ENCODE data around the gene FOXI2.

Gene FOXI2

DNA sequence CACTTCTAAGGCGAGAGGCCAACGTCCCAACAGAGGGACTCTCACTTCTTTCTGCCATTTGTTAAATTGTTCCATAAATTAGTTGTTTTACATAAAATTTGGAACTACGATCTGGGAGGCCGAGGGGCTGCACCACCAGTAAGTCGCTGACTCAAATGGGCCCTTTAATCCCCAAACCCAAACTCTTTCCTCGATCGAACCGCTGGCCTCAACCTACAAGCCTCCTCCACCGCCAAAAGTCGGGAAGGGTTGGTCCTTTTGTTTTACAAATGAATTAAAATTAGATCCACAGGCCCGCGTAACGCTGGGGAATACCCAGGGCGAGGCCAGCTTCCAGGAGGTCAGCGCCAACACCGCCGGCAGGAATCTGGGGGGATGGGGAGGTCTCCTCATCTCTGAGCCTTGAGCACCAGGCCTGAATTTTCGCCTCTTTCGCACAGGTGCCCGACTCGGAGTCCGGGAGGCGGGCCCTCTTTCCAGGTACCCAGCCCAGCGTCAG is 1.2 kb upstream of the FOXI2 start:
- TF ChIP-seq ZNF274 (IDR thresholded peaks at IDR 0.05; ENCODE audit: low read depth, low read length): no peak
- no peak overlapping the region for H3K4me3 ChIP-seq (ENCODE audit: low read length)

DNA sequence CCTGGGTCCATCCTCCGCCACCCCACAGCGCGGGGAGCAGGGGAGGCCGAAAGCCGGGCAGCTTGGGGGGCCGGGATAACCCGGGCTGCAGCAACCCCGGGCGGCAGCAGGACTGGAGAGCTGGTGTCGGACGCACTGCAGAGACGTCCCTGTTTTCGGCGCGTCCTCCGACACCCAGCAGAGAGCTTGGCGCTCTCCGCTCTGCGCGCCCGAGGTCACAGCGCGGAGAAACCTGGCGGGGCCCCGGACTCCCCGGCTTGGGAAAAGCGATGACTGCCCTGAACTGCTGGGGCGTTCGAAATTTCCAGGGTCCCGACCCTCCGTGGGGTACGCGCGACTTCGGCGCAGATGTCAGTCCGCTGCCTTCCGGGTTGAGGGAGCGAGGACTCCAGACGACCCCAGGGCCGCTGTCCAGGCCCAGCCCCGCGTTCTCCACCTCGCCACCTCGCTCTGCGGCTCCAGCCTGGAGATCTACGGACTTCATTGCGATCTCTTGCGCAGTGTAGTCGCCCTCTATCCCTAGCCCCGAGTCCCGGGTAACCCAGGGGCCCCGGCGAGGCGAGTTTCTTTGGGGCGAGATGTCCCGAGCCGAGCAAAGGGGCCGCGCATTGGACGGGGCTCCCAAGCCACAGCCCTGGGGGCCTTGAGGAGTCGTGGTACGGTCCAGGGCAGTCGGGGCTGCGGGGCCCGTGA is 617 bp upstream of the FOXI2 start:
- no peak for TF ChIP-seq ZNF274 (IDR thresholded peaks at IDR 0.05; ENCODE audit: low read depth, low read length)
- no peak overlapping the region for H3K4me3 ChIP-seq (ENCODE audit: low read length)

DNA sequence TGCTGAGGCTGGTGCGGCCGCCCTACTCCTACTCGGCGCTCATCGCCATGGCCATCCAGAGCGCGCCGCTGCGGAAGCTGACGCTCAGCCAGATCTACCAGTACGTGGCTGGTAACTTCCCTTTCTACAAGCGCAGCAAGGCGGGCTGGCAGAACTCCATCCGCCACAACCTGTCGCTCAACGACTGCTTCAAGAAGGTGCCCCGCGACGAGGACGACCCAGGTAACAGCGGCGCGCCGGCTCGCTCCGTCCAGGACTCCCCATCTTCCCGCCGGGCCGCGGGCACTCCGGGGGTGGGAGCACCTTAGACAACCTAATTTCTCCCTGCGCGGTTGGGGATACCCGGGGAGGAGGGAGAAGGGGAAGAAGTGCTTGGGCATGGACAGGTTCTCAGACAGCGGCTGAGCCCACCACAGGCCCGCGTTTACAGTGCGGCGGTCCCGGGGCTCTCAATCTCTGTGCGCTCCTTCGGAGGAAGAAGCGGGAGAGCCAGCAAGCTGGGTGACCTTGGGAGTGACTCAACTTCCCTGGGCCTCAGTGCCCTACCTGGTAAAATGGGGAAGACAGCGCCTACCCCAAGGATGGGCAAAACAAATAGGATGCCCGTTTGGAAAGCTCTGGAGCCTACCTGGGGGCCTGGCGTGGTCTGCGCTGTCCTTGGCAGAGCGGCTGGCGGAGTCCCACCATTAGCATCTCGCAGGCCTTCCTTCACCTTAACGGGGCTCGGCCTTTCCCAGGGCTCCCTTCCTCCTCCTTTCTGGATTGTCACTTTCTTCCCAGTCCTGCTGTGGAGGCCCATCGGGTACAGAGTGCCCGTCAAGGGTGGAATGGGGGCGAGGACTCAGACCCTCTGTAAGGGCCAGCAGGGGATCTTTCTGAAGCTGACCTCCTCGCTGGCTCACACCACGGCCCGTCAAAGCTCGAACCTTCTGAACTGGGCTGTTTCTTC is 852 bp downstream of the FOXI2 start:
- no peak for TF ChIP-seq ZNF274 (IDR thresholded peaks at IDR 0.05; ENCODE audit: low read depth, low read length)
- no peak overlapping the region for H3K4me3 ChIP-seq (ENCODE audit: low read length)

DNA sequence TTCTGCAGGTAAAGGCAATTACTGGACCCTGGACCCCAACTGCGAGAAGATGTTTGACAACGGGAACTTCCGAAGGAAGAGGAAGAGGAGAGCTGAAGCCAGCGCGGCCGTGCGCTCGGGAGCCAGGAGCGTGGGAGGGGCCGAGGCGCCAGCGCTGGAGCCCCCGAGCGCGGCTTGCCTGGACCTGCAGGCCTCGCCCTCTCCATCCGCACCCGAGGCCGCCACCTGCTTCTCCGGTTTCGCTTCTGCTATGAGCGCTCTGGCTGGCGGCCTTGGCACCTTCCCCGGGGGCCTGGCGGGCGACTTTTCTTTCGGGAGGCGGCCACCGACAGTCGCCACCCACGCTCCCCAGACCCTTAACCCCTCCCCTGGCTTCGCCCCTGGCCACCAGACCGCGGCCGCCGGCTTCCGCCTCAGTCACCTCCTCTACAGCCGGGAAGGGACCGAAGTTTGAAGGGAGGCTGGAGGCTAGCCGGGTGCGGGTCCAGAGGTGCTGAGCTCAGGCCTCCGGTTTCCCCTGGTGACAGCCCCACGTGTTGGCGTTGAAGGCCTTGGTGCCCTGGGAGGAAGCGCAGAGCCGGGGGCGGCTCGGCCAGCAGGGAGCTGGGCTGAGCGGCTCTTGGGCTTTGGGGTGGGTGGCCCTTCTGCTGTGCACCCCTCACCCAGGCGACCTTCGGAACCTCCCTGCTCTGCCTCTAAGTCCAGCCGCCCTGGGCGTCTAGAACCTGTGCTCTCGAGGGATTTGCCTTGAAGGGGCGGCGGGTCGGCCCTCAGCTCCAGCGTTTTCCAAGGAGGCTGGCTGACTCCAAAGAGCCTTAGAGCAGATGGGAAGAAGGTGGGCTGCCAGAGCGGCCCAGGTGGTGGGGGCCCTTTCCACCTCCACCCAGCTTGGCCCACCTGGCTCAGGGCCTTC is 1.8 kb downstream of the FOXI2 start:
- no peak for TF ChIP-seq ZNF274 (IDR thresholded peaks at IDR 0.05; ENCODE audit: low read depth, low read length)
- H3K4me3 ChIP-seq (ENCODE audit: low read length): no peak overlapping the region

DNA sequence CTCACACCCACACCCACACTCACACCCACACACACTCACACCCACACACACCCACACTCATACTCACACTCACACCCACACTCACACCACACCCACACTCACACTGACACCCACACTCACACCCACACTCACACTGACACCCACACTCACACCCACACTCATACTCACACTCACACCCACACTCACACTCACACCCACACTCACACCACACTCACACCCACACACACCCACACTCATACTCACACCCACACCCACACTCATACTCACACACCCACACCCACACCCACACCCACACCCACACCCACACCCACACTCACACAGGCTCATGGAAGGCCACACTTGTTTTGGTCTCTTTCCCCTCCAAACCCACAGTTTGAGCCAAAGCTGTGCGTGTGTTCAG is 2.9 kb downstream of the FOXI2 start:
- no peak for TF ChIP-seq ZNF274 (IDR thresholded peaks at IDR 0.05; ENCODE audit: low read depth, low read length)
- no peak overlapping the region for H3K4me3 ChIP-seq (ENCODE audit: low read length)

DNA sequence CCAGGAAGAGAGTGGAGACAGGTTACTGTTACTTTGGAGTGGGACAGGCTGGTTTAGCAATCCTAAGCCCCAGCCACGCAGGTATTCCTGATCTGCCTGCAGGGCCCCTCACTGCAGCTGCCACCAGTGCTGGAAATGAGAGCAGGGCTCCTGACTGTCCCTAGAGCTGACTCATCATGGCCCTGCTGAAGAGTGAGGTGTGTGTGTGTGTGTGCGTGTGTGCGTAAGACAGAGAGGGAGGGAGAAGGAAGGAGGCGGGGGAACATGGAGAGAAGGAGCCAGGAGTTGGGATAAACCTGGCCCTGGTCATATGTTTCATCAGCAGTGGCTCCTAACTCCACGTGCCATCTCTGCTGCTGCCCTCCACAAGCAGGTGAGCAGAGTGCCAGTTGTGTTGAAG is 3.6 kb downstream of the FOXI2 start:
- H3K4me3 ChIP-seq (ENCODE audit: low read length): no peak overlapping the region
- no peak for TF ChIP-seq ZNF274 (IDR thresholded peaks at IDR 0.05; ENCODE audit: low read depth, low read length)

DNA sequence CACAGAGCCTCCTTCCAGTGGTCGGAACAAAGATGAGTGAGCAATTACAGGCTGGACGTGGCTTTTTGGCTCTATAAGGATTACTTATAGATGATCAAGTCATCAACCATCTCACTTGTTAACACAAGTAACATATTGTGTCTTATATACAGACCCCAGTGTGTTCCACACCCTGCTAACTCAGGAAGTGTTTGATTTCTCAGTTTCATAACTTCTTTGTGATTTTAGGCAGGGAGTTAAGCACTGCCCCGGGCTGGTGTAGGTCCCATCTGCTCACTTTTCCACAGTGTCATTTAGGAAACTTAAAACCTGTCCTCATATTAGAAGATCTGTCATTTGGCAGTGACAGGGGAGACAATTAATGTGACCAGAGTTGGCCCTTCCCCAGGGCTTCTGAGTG is 6.2 kb downstream of the FOXI2 start:
- no peak for TF ChIP-seq ZNF274 (IDR thresholded peaks at IDR 0.05; ENCODE audit: low read depth, low read length)

DNA sequence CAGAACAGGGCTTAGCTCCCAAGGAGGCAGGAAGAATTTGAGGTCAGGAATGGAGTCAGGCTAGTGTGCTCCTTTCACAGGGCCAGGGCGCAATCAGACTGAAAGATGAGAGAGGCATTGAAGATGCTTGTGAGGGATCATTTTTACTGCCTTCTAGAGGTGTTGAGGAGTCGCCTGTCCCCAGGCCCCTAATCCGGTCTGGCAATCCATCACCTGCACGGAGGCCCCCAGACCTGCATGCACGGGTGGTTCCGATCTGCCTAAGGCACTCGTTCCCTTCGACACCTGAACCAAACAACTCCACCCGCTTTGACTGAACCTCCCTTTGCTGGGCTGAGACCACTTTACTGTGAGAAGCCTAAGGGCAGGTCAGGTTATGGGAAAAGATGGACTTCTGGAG is 8.0 kb downstream of the FOXI2 start:
- no peak overlapping the region for H3K4me3 ChIP-seq (ENCODE audit: low read length)
- no peak for TF ChIP-seq ZNF274 (IDR thresholded peaks at IDR 0.05; ENCODE audit: low read depth, low read length)

More for the DNA sequence above, 6.2 kb downstream of the FOXI2 start:
- H3K4me3 ChIP-seq (ENCODE audit: low read length): no peak overlapping the region

DNA sequence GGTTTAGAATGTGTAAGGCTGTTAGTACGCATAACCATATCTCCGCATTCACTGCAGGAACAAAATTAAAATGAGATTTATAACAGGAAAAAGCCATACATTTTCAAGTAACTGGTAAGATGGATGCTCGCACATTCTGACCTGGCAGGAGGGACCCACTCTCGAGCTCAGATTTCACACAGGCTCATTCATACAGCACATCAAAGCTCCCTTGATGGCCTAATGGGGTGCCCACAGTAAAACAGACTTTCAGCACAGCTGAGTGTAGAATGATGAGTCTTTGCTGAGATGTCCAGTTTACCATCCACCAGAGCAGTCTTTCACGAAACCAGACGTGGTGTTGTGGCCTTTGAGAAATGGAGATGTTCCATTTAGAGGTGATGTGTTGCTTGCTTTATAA is 8.9 kb downstream of the FOXI2 start:
- TF ChIP-seq ZNF274 (IDR thresholded peaks at IDR 0.05; ENCODE audit: low read depth, low read length): no peak
- H3K4me3 ChIP-seq (ENCODE audit: low read length): no peak overlapping the region

DNA sequence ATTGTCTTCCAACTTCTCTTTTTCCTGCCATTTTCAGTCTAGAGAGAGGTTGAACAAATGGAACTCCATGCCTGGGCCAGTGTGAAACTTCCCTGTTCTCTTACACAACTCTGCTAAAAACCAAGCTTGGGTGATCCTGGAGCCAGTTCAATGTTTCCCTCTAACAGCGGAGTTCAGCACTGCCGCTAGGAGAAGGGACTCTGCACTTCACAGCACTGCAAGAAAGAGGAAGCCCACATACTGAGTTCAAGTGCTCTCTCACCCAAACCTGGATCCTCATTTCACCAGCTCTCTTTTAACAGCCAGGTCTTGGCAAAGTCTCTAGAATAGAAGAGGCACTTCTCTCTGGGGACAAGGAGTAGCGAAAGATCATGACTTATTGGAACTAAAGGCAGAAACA is 18.8 kb downstream of the FOXI2 start:
- H3K4me3 ChIP-seq (ENCODE audit: low read length): no peak overlapping the region
- no peak for TF ChIP-seq ZNF274 (IDR thresholded peaks at IDR 0.05; ENCODE audit: low read depth, low read length)

DNA sequence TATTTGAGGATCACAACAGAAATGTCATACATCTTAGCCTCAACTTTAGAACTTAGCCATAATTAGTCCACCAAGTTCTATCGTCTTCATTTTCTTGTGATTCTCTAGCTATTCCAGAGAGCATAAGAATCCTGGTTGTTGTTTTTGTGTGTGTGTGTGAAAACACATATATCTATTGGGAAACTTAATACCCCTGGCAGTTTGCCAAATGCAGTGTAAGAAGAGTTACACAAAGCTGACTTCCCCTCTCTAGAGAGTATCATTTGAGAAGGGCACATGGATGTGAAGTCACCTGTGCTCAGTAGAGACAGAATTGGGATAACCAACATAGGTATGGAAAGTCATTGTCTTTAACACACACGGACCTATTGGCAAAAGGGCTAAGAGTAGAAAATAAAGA is 19.3 kb downstream of the FOXI2 start:
- no peak overlapping the region for H3K4me3 ChIP-seq (ENCODE audit: low read length)
- TF ChIP-seq ZNF274 (IDR thresholded peaks at IDR 0.05; ENCODE audit: low read depth, low read length): no peak

DNA sequence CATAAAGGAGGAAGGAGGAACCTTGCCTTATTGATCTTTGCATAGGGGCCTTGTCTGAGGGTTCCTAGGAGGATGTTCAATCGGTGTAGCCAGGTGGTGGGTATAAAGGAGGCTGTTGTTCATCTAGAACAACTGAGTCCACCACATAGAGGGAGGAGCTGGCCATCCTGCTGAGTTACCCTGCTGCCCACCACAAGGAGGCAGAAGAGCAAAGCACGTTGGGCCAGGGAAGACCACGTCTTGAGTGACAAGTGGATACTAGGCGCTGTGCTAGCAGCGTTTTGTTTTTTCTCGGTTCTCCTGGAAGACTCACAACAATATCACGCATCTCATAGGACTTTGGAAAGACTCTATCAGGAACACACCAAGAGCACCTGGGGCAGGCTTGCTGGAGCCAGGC is 20.0 kb downstream of the FOXI2 start:
- no peak overlapping the region for H3K4me3 ChIP-seq (ENCODE audit: low read length)
- TF ChIP-seq ZNF274 (IDR thresholded peaks at IDR 0.05; ENCODE audit: low read depth, low read length): no peak

DNA sequence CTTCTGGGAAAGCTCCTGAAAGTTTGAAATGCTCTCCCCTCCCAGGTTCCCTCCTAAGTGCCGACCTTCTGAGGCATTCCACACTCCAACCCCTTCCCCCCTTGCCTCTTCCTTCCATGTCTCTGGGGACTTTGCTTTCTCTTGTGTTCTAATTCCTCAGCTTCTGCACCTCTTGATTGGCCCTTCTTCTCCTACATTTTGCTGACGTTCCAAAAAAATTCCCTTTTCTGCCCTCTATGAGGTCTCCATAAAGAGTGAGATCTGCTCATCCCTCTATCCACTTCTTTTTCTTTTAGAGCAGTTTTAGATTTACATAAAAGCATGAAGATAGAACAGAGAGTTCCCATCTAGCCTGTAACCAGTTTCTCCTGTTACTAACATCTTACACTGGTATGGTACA is 22.3 kb downstream of the FOXI2 start:
- no peak overlapping the region for H3K4me3 ChIP-seq (ENCODE audit: low read length)
- no peak for TF ChIP-seq ZNF274 (IDR thresholded peaks at IDR 0.05; ENCODE audit: low read depth, low read length)

DNA sequence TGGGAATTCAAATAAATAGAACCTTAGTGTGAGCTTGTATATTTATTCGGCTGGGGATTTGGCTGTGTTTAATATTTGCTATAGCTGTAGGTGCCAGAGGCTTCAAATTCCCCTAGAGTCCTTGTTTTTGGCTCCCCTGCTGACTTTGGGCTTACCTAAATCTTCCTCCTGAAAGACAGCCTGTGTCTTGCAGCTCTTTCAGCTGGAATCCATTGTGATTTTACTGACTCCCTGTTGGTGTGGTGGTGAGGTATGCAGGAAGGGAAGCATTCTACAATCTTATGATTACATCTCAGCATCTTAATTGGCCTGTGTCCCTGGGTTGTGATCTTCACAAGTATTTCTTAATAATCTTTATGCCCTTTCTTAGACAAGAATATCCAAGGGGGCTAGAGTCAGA is 25.9 kb downstream of the FOXI2 start:
- TF ChIP-seq ZNF274 (IDR thresholded peaks at IDR 0.05; ENCODE audit: low read depth, low read length): no peak
- H3K4me3 ChIP-seq (ENCODE audit: low read length): no peak overlapping the region
